Activated CD4-positive, alpha-beta T cell treated with anti-CD3 and anti-CD28 coated beads for 36 hours (primary cell): ENCODE measurements around the gene CALU. TPM values are rescaled to one million over a fixed set of nuclear protein-coding genes. Genes with fewer than 3 reads are reported as not detected.

Source experiments
- ATAC-seq: fragments of 200-7000 bp; cut with Tn5 transposase; one replicate; pipeline ENCODE4 v1.10.0; 2021; ENCODE audit warnings: mild to moderate bottlenecking, moderate library complexity
- CTCF ChIA-PET: fragments of 350-600 bp; sonication (Branson Sonifier 250); formaldehyde crosslinking; loops from one replicate; lab custom pipeline; 2021; ENCODE audit warnings: antibody characterized with exemption; lab: Charles Lee
- POLR2A ChIA-PET: fragments of 350-600 bp; sonication (Branson Sonifier 250); formaldehyde crosslinking; loops from one replicate; lab custom pipeline; 2021; ENCODE audit warnings: antibody characterized with exemption, inconsistent platforms; lab: Charles Lee
- DNase-seq: peaks from one replicate; pipeline ENCODE4 v3.0.0-alpha.2; 2020
- H3K27ac Mint-ChIP-seq: one replicate; pipeline ENCODE4 v1.8.0; 2021; ENCODE audit warnings: mixed read lengths
- H3K27me3 Mint-ChIP-seq: one replicate; pipeline ENCODE4 v1.8.0; 2021; ENCODE audit warnings: mixed read lengths
- H3K36me3 Mint-ChIP-seq: one replicate; pipeline ENCODE4 v1.8.0; 2021; ENCODE audit warnings: low read depth, mixed read lengths
- H3K4me1 Mint-ChIP-seq: one replicate; pipeline ENCODE4 v1.8.0; 2021; ENCODE audit warnings: mixed read lengths
- H3K4me3 Mint-ChIP-seq: one replicate; pipeline ENCODE4 v1.8.0; 2021; ENCODE audit warnings: mild to moderate bottlenecking, moderate library complexity, mixed read lengths
- H3K9me3 Mint-ChIP-seq: one replicate; pipeline ENCODE4 v1.8.0; 2021; ENCODE audit warnings: low read depth, mixed read lengths
- intact Hi-C, 2 experiments: fragments of 100-400 bp; cut with DNase I in 1 of 2; cut with micrococcal nuclease in 1 of 2; formaldehyde crosslinking; loops; one replicate each; pipeline versions ENCODE4 v1.14.2 to v1.15.1; 2022 to 2024; cut with DNase I, micrococcal nuclease
- total RNA-seq, 2 experiments: library from RNA; stranded (reverse); gene quantifications; one replicate each; pipeline ENCODE4 v1.2.3, GENCODE V29; 2021

CALU gene
- total RNA-seq, 2 experiments from 2014 or later: 32.9 to 33.8 TPM

GRCh38 chr7:128796327-128796726, 57.2 kb downstream of the CALU start:
- Mint-ChIP-seq H3K36me3 (no peaks in the 10 kb centered on the region), H3K27me3 (no peaks in the 10 kb centered on the region), H3K27ac (no peak overlapping the region), H3K4me1 (peaks cover 2% of the 10 kb centered on the region), H3K9me3 (no peaks in the 10 kb centered on the region), H3K4me3 (no peak overlapping the region)
- POLR2A ChIA-PET: no interaction called here
- CTCF ChIA-PET: interaction anchor here (1.1 kb wide), 1 partner anchor 295 kb away, joined by 4 read pairs; no protein-coding TSS in a partner anchor
- no peak for DNase-seq
- no peak for ATAC-seq
- intact Hi-C loops: loop anchor here in 1 of 2 experiments (10.0 kb wide), 1 partner anchor 68 kb away; the partner anchor contains the start of gene ATP6V1F

GRCh38 chr7:128799451-128799850, 60.3 kb downstream of the CALU start:
- Mint-ChIP-seq H3K36me3 (no peaks in the 10 kb centered on the region), H3K4me3 (no peak overlapping the region), H3K4me1 (no peaks in the 10 kb centered on the region), H3K9me3 (no peaks in the 10 kb centered on the region), H3K27ac (no peak overlapping the region), H3K27me3 (no peaks in the 10 kb centered on the region)
- POLR2A ChIA-PET: no interaction called here
- no peak for ATAC-seq
- intact Hi-C loops: loop anchor here in 1 of 2 experiments (10.0 kb wide), 1 partner anchor 65 kb away; the partner anchor contains the start of gene ATP6V1F
- CTCF ChIA-PET: no interaction called here
- no peak for DNase-seq

- CTCF ChIA-PET: interaction anchor here (0.5 kb wide), 1 partner anchor 134 kb away, joined by 3 read pairs; no protein-coding TSS in a partner anchor
- Mint-ChIP-seq H3K36me3 (peaks cover 1% of the 10 kb centered on the region), H3K27me3 (no peaks in the 10 kb centered on the region), H3K27ac (no peak overlapping the region), H3K4me3 (no peak overlapping the region), H3K4me1 (no peaks in the 10 kb centered on the region), H3K9me3 (no peaks in the 10 kb centered on the region)
- POLR2A ChIA-PET: no interaction called here
- intact Hi-C loops: no loop called here
- DNase-seq: no peak
- peak; percentile 26 for ATAC-seq
Measured at GRCh38 chr7:128800567-128800966, 61.4 kb downstream of the CALU start.

- no peak for ATAC-seq
- H3K27me3 Mint-ChIP-seq: no peaks in the 10 kb centered on the region
- no peak overlapping the region for H3K4me3 Mint-ChIP-seq
- H3K36me3 Mint-ChIP-seq: peaks cover 2% of the 10 kb centered on the region
- H3K27ac Mint-ChIP-seq: no peak overlapping the region
- DNase-seq: no peak
- no peaks in the 10 kb centered on the region for H3K9me3 Mint-ChIP-seq
- H3K4me1 Mint-ChIP-seq: no peaks in the 10 kb centered on the region
- ChIA-PET CTCF (interaction anchor here (0.5 kb wide), 1 partner anchor 135 kb away, joined by 3 read pairs; no protein-coding TSS in a partner anchor), POLR2A (no interaction called here)
- intact Hi-C loops: no loop called here
Measured at GRCh38 chr7:128801003-128801402, 61.8 kb downstream of the CALU start.

DNA sequence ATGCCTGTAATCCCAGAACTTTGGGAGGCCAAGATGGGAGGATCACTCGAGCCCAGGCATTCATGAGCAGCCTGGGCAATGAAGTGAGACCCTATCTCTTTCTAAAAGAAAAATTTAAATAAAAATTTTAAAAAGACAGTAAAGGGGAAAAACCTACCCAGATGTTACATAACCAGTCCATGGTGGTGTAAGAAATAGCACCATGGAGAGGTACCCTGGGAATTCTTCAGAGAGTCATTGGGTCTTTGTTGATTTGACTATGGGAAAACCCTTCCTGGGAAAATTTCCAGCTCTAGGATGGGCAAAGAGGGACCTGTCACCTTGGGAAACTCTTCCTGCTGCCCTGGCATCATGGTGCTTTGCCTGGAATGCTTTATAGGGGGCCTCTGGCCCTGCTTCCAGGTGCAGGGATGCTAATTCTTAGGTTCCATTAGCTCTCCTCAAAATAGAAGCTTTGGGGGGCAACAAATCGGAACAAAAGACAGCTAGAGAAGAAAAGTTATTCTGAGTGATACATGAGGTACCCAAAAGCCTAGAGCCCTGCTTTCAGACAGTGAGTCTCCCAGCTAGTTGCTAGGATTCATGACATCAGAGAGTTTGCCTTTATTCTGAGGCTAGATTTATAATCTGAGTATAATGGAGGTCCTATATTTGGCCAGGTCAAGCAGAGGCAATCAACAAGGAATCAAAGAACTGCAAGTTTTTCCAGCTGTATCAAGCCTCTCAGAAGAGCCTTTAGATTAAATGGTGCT, 62.7 kb downstream of the CALU start:
- Mint-ChIP-seq H3K4me3 (no peak overlapping the region), H3K9me3 (no peaks in the 10 kb centered on the region), H3K36me3 (peaks cover 2% of the 10 kb centered on the region), H3K27me3 (no peaks in the 10 kb centered on the region), H3K4me1 (no peaks in the 10 kb centered on the region), H3K27ac (no peak overlapping the region)
- POLR2A ChIA-PET: no interaction called here
- CTCF ChIA-PET: interaction anchor here (0.9 to 1.7 kb wide), 4 partner anchors 18 to 61 kb away, joined by 3 to 5 read pairs (median 4); partner anchors contain the start of gene ATP6V1F
- no peak for DNase-seq
- intact Hi-C loops: no loop called here
- no peak for ATAC-seq

DNA sequence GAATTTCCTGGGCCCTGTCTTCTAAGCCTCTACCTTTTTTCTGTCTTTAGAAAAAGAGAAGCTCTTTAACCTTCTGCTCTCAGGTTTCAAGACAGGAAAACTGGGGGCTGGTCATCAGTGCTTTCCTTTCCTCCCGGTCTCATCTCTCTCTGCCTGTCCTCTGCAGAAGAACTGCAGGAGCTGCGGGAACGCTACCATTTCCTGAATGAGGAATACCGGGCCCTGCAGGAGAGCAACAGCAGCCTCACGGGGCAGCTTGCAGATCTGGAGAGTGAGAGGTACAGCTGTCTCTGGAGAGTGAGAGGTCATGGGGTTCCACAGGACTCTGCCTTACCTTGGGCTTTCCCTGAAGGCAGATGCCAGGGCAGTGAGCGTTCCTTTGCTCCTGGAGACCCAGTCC, 65.3 kb downstream of the CALU start:
- Mint-ChIP-seq H3K4me1 (no peaks in the 10 kb centered on the region), H3K4me3 (no peak overlapping the region), H3K27ac (no peak overlapping the region), H3K36me3 (peaks cover 2% of the 10 kb centered on the region), H3K27me3 (no peaks in the 10 kb centered on the region), H3K9me3 (no peaks in the 10 kb centered on the region)
- DNase-seq (no peak), ATAC-seq (no peak)
- POLR2A ChIA-PET: no interaction called here
- intact Hi-C loops: no loop called here
- CTCF ChIA-PET: interaction anchor here (0.6 kb wide), 1 partner anchor 21 kb away, joined by 3 read pairs; no protein-coding TSS in a partner anchor

- Mint-ChIP-seq H3K27me3 (no peaks in the 10 kb centered on the region), H3K9me3 (no peaks in the 10 kb centered on the region), H3K4me3 (no peak overlapping the region), H3K4me1 (no peaks in the 10 kb centered on the region), H3K27ac (no peak overlapping the region), H3K36me3 (peaks cover 2% of the 10 kb centered on the region)
- CTCF ChIA-PET: interaction anchor here (0.6 to 1.0 kb wide), 2 partner anchors 20 to 67 kb away, joined by 3 read pairs; no protein-coding TSS in a partner anchor
- DNase-seq (no peak), ATAC-seq (no peak)
- intact Hi-C loops: no loop called here
- POLR2A ChIA-PET: no interaction called here
Measured at GRCh38 chr7:128805225-128805624, 66.1 kb downstream of the CALU start.

DNA sequence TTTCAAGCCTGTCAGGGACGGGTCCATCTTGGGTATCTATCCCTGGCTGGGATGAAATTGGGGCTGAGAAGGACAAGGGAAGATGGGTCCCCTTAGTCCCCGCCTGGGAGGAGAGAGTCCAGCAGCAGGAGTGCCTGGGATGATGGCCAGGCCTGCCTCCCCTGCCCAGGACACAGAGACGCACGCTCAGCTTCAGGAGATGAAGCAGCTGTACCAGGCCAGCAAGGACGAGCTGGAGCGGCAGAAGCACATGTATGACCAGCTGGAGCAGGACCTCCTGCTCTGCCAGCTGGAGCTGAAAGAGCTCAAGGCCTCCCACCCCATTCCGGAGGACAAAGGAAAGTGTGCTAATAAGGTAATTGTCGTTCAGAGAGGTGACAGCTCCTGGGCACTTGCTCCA, 68.0 kb downstream of the CALU start:
- no peak overlapping the region for H3K4me3 Mint-ChIP-seq
- ATAC-seq: no peak
- H3K9me3 Mint-ChIP-seq: no peaks in the 10 kb centered on the region
- H3K36me3 Mint-ChIP-seq: peaks cover 2% of the 10 kb centered on the region
- no peaks in the 10 kb centered on the region for H3K4me1 Mint-ChIP-seq
- no peak overlapping the region for H3K27ac Mint-ChIP-seq
- no peaks in the 10 kb centered on the region for H3K27me3 Mint-ChIP-seq
- POLR2A ChIA-PET: no interaction called here
- CTCF ChIA-PET: no interaction called here
- intact Hi-C loops: no loop called here
- no peak for DNase-seq

DNA sequence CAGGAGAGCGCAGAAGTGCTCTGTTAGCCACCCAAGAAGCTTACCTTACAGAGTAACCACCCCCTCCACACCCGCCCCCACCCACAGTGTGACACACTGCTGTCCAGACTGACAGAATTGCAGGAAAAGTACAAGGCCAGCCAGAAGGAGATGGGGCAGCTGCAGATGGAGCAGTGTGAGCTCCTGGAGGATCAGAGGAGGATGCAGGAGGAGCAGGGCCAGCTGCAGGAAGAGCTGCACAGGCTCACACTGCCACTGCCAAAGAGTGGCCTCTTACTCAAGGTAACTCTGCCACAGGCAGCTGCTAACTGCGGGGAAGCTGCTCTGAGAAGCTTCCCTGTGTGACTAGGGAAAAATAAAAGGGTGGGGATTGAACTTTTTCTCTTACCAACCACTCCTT, 70.2 kb downstream of the CALU start:
- Mint-ChIP-seq H3K4me1 (no peaks in the 10 kb centered on the region), H3K4me3 (no peak overlapping the region), H3K36me3 (peaks cover 2% of the 10 kb centered on the region), H3K27me3 (no peaks in the 10 kb centered on the region), H3K27ac (no peak overlapping the region), H3K9me3 (no peaks in the 10 kb centered on the region)
- CTCF ChIA-PET: no interaction called here
- ATAC-seq: no peak
- POLR2A ChIA-PET: no interaction called here
- intact Hi-C loops: no loop called here
- no peak for DNase-seq

- DNase-seq (no peak), ATAC-seq (no peak)
- H3K4me1 Mint-ChIP-seq: no peaks in the 10 kb centered on the region
- POLR2A ChIA-PET: no interaction called here
- intact Hi-C loops: no loop called here
- CTCF ChIA-PET: no interaction called here
- H3K4me3 Mint-ChIP-seq: no peak overlapping the region
- no peaks in the 10 kb centered on the region for H3K27me3 Mint-ChIP-seq
- peaks cover 2% of the 10 kb centered on the region for H3K36me3 Mint-ChIP-seq
- H3K27ac Mint-ChIP-seq: no peak overlapping the region
- H3K9me3 Mint-ChIP-seq: no peaks in the 10 kb centered on the region
Measured at GRCh38 chr7:128810473-128810872, 71.3 kb downstream of the CALU start.

- H3K27ac Mint-ChIP-seq: no peak overlapping the region
- ATAC-seq (no peak), DNase-seq (no peak)
- no peaks in the 10 kb centered on the region for H3K9me3 Mint-ChIP-seq
- intact Hi-C loops: no loop called here
- H3K4me1 Mint-ChIP-seq: no peaks in the 10 kb centered on the region
- no peaks in the 10 kb centered on the region for H3K36me3 Mint-ChIP-seq
- H3K4me3 Mint-ChIP-seq: no peak overlapping the region
- H3K27me3 Mint-ChIP-seq: no peaks in the 10 kb centered on the region
- CTCF ChIA-PET: interaction anchor here (0.6 kb wide), 1 partner anchor 27 kb away, joined by 3 read pairs; no protein-coding TSS in a partner anchor
- POLR2A ChIA-PET: no interaction called here
Measured at GRCh38 chr7:128810997-128811396, 71.8 kb downstream of the CALU start.
